IMR-90 (cell line): ENCODE data around the gene ITGB1BP1. TPM values are rescaled to one million over a fixed set of nuclear protein-coding genes. Genes with fewer than 3 reads are reported as not detected.

Experiments used
- ATAC-seq: fragments of 200-7000 bp; cut with Tn5 transposase; 2 replicates; pipeline ENCODE4 v1.9.1; 2020; ENCODE audit warnings: low read depth, mild to moderate bottlenecking, moderate library complexity
- BruUV-seq: library from RNA; stranded (reverse); fragments of 400-500 nt; replicated peaks from 2 replicates; lab custom pipeline; 2021; lab: Mats Ljungman, UMichigan
- CTCF ChIA-PET: fragments of 300-600 bp; formaldehyde crosslinking; extraction: SDS; loops from one replicate; lab custom pipeline; 2021; ENCODE audit warnings: antibody characterized with exemption; lab: Yijun Ruan, JAX
- POLR2A ChIA-PET: fragments of 300-600 bp; sonication (Branson Sonifier 250); formaldehyde crosslinking; loops from one replicate; lab custom pipeline; 2022; ENCODE audit warnings: antibody characterized with exemption; ENCODE audit not compliant: unreplicated experiment; lab: Charles Lee
- DNase-seq: peaks from one replicate; pipeline ENCODE4 v3.0.0; 2013
- H2AFZ ChIP-seq: replicated peaks from 2 replicates; pipeline ENCODE3; 2013; ENCODE audit warnings: low read length, mild to moderate bottlenecking; ENCODE audit not compliant: poor library complexity
- H2AK5ac ChIP-seq: 2 replicates; pipeline ENCODE4 v1.6.1; 2013; ENCODE audit warnings: low read depth, low read length, inconsistent platforms
- H2AK9ac ChIP-seq: replicated peaks from 2 replicates; pipeline ENCODE3; 2013; ENCODE audit warnings: mild to moderate bottlenecking, low read depth, low read length, moderate library complexity; ENCODE audit not compliant: poor library complexity
- H2BK120ac ChIP-seq: 2 replicates; pipeline ENCODE4 v1.6.1; 2013; ENCODE audit warnings: low read depth, low read length, inconsistent platforms
- H2BK15ac ChIP-seq: 3 replicates; pipeline ENCODE4 v1.6.1; 2013; ENCODE audit warnings: low read depth, low read length, inconsistent platforms
- H2BK20ac ChIP-seq: 2 replicates; pipeline ENCODE4 v1.6.1; 2013; ENCODE audit warnings: low read depth, mild to moderate bottlenecking, inconsistent platforms, low read length, moderate library complexity
- H2BK5ac ChIP-seq: 2 replicates; pipeline ENCODE4 v1.6.1; 2013; ENCODE audit warnings: mild to moderate bottlenecking, low read depth, low read length, inconsistent platforms; ENCODE audit not compliant: poor library complexity, severe bottlenecking
- H3K14ac ChIP-seq: replicated peaks from 2 replicates; pipeline ENCODE4 v1.6.1; 2013; ENCODE audit warnings: low read depth, low read length, inconsistent platforms
- H3K18ac ChIP-seq: 2 replicates; pipeline ENCODE4 v1.6.1; 2013; ENCODE audit warnings: low read depth, low read length, control low read depth
- H3K23ac ChIP-seq: 2 replicates; pipeline ENCODE4 v1.6.1; 2013; ENCODE audit warnings: low read depth, low read length, inconsistent platforms
- H3K27ac ChIP-seq: 2 replicates; pipeline ENCODE4 v1.5.1; 2013; ENCODE audit warnings: mild to moderate bottlenecking, control low read depth, low read length; ENCODE audit not compliant: insufficient read depth
- H3K27me3 ChIP-seq: 2 replicates; pipeline ENCODE4 v1.6.1; 2013; ENCODE audit warnings: low read length; ENCODE audit not compliant: control insufficient read depth, insufficient read depth
- H3K36me3 ChIP-seq: 2 replicates; pipeline ENCODE4 v1.6.1; 2013; ENCODE audit warnings: low read length, mixed read lengths; ENCODE audit not compliant: control insufficient read depth, insufficient read depth
- H3K4ac ChIP-seq: 2 replicates; pipeline ENCODE4 v1.6.1; 2013; ENCODE audit warnings: low read depth, low read length, inconsistent platforms
- H3K4me1 ChIP-seq: 2 replicates; pipeline ENCODE4 v1.6.1; 2013; ENCODE audit warnings: low read length, mixed read lengths; ENCODE audit not compliant: control insufficient read depth, insufficient read depth
- H3K4me2 ChIP-seq: 2 replicates; pipeline ENCODE4 v1.6.1; 2013; ENCODE audit warnings: low read depth, mild to moderate bottlenecking, control low read depth, low read length, moderate library complexity
- H3K4me3 ChIP-seq: 2 replicates; pipeline ENCODE4 v1.5.1; 2013; ENCODE audit warnings: low read depth, mild to moderate bottlenecking, control low read depth, low read length, moderate library complexity; ENCODE audit not compliant: insufficient read depth
- H3K56ac ChIP-seq: 2 replicates; pipeline ENCODE4 v1.6.1; 2013; ENCODE audit warnings: low read length, inconsistent platforms; ENCODE audit not compliant: insufficient read depth; ENCODE audit errors: extremely low read depth
- H3K79me1 ChIP-seq, 2 experiments: 2 replicates each; pipeline ENCODE4 v1.6.1; 2013; ENCODE audit warnings: low read length in 2 of 2, inconsistent platforms in 1 of 2, low read depth in 1 of 2
- H3K9ac ChIP-seq: 2 replicates; pipeline ENCODE4 v1.6.1; 2013; ENCODE audit warnings: low read depth, low read length, control low read depth
- H3K9me1 ChIP-seq: 2 replicates; pipeline ENCODE4 v1.6.1; 2013; ENCODE audit warnings: low read length, inconsistent platforms; ENCODE audit not compliant: insufficient read depth
- H3K9me3 ChIP-seq: 2 replicates; pipeline ENCODE4 v1.6.1; 2013; ENCODE audit warnings: low read length; ENCODE audit not compliant: control insufficient read depth, insufficient read depth
- H4K20me1 ChIP-seq: 2 replicates; pipeline ENCODE4 v1.6.1; 2013; ENCODE audit warnings: low read length, inconsistent platforms; ENCODE audit not compliant: insufficient read depth
- H4K5ac ChIP-seq: 2 replicates; pipeline ENCODE4 v1.6.1; 2013; ENCODE audit warnings: mild to moderate bottlenecking, low read depth, low read length, control low read depth
- H4K8ac ChIP-seq, 2 experiments: 2 replicates each; pipeline ENCODE4 v1.6.1; 2013; ENCODE audit warnings: low read depth in 2 of 2, low read length in 2 of 2, control low read depth in 1 of 2, inconsistent platforms in 1 of 2
- H4K91ac ChIP-seq: 2 replicates; pipeline ENCODE4 v1.6.1; 2013; ENCODE audit warnings: low read depth, low read length, inconsistent platforms; ENCODE audit not compliant: insufficient read depth
- BHLHE40 ChIP-seq: fragments of 150-350 bp; IDR thresholded peaks from 2 replicates; pipeline ENCODE4 v1.6.1; 2016; ENCODE audit warnings: mild to moderate bottlenecking, low read depth, low read length
- CEBPB ChIP-seq: IDR thresholded peaks from 2 replicates; pipeline ENCODE4 v1.6.1; 2012; ENCODE audit warnings: low read depth, low read length, improper control_type of control experiment
- CHD1 ChIP-seq: IDR thresholded peaks from 2 replicates; pipeline ENCODE4 v1.6.1; 2012; ENCODE audit warnings: low read depth, low read length, improper control_type of control experiment
- FOS ChIP-seq: fragments of 150-350 bp; IDR thresholded peaks from 2 replicates; pipeline ENCODE4 v1.6.1; 2016; ENCODE audit warnings: low read depth, low read length
- MAFK ChIP-seq: IDR thresholded peaks from 2 replicates; pipeline ENCODE4 v1.6.1; 2012; ENCODE audit warnings: low read depth, low read length, improper control_type of control experiment
- MAZ ChIP-seq: IDR thresholded peaks from 2 replicates; pipeline ENCODE4 v1.6.1; 2012; ENCODE audit warnings: low read depth, mild to moderate bottlenecking, low read length, improper control_type of control experiment, moderate library complexity, borderline replicate concordance
- MXI1 ChIP-seq: IDR thresholded peaks from 2 replicates; pipeline ENCODE4 v1.6.1; 2012; ENCODE audit warnings: low read depth, mild to moderate bottlenecking, low read length, moderate library complexity, borderline replicate concordance
- NFE2L2 ChIP-seq: fragments of 150-350 bp; IDR thresholded peaks from 2 replicates; pipeline ENCODE4 v1.6.1; 2016; ENCODE audit warnings: low read depth, mild to moderate bottlenecking, low read length
- POLR2A ChIP-seq: IDR thresholded peaks from 2 replicates; pipeline ENCODE4 v1.6.1; 2012; ENCODE audit warnings: mild to moderate bottlenecking, low read depth, low read length
- RAD21 ChIP-seq: IDR thresholded peaks from 2 replicates; pipeline ENCODE4 v1.6.1; 2012; ENCODE audit warnings: low read length, improper control_type of control experiment
- RCOR1 ChIP-seq: IDR thresholded peaks from 2 replicates; pipeline ENCODE4 v1.6.1; 2012; ENCODE audit warnings: mild to moderate bottlenecking, low read length, improper control_type of control experiment; ENCODE audit not compliant: insufficient replicate concordance
- RFX5 ChIP-seq: IDR thresholded peaks from 2 replicates; pipeline ENCODE4 v1.8.0; 2012; ENCODE audit warnings: low read depth, mild to moderate bottlenecking, low read length, moderate library complexity
- SMC3 ChIP-seq: fragments of 150-350 bp; IDR thresholded peaks from 2 replicates; pipeline ENCODE4 v1.6.1; 2016; ENCODE audit warnings: low read depth, mild to moderate bottlenecking, antibody characterized with exemption, low read length, moderate library complexity
- WGBS, 2 experiments: methylation state at CpG; one replicate each; pipeline versions ENCODE4 v1.1.5 to v1.1.7; 2013; ENCODE audit warnings: missing lambda C conversion rate in 2 of 2; ENCODE audit not compliant: insufficient read length in 1 of 2; ENCODE audit errors: extremely low coverage in 2 of 2; 5-methylcytosine and 5-hydroxymethylcytosine counted together
- dilution Hi-C: fragments of 300-500 bp; cut with HindIII; formaldehyde crosslinking; loops from one replicate; pipeline ENCODE4 v1.14.3; 2018; ENCODE audit warnings: low sequenced_read_pairs; ENCODE audit not compliant: unreplicated experiment
- in situ Hi-C: fragments of 300-500 bp; cut with MboI; formaldehyde crosslinking; loops from 3 replicates; pipeline ENCODE4 v1.14.3; 2019; ENCODE audit warnings: low sequenced_read_pairs, inconsistent platforms, mixed read lengths
- intact Hi-C: fragments of 100-400 bp; cut with micrococcal nuclease; formaldehyde crosslinking; loops from 2 replicates; pipeline ENCODE4 v1.10.0; 2022
- polyA plus RNA-seq, 3 experiments: library from polyadenylated mRNA; depleted of rRNA; stranded (reverse); fragments of >200 nt; gene quantifications; 2 replicates each; pipeline ENCODE4 v1.2.3, GENCODE V29; 2012; ENCODE audit warnings: low replicate concordance in 1 of 3
- total RNA-seq: library from RNA; depleted of rRNA; stranded (reverse); fragments of >200 nt; gene quantifications from 2 replicates; pipeline ENCODE4 v1.2.3, GENCODE V29; 2012
- TF ChIP-seq, protein P1 (sequence below): fragments of 150-350 bp; IDR thresholded peaks from 2 replicates; pipeline ENCODE4 v1.6.1; 2016; ENCODE audit warnings: low read depth, mild to moderate bottlenecking, low read length, moderate library complexity, borderline replicate concordance
- TF ChIP-seq, protein P2 (sequence below): fragments of 150-350 bp; IDR thresholded peaks from 2 replicates; pipeline ENCODE4 v1.6.1; 2017; ENCODE audit warnings: mild to moderate bottlenecking, antibody characterized with exemption, low read length, low read depth
- TF ChIP-seq, protein P3 (sequence below): conservative IDR thresholded peaks from 2 replicates; pipeline ENCODE4 v1.5.1; 2012; ENCODE audit warnings: mild to moderate bottlenecking, low read depth, low read length, improper control_type of control experiment

ITGB1BP1 gene
- total and polyA plus RNA-seq, 2 of the 4 experiments (the other 2 are of a cell fraction): 48.6 to 88.1 TPM

DNA sequence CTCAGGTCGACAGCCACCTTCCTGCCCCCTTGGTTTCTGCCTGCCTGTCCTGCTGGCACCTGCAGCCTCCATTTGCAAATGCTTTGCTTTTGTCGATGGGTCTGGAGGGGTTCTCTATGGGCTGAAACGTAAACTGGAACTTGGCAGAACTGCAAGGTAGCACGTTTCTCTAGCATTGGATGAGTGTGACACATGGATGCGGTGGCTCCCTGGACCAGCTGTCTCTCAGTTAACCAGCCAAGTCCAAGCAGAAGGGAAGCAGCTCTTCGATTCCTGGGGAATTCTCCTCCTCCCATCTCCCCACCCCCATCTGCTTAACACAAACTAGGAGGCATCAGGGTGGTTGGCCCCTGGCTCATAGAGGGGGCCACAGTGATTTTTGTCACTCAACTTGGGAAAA lies 57.3 kb downstream of the ITGB1BP1 start:
- H2AK9ac ChIP-seq: no peak overlapping the region
- peaks cover 20% of the 10 kb centered on the region for H3K9me1 ChIP-seq
- dilution Hi-C loops (no loop called here), in situ Hi-C loops (no loop called here), intact Hi-C loops (no loop called here)
- no peak overlapping the region for H3K23ac ChIP-seq
- ChIA-PET POLR2A (no interaction called here), CTCF (no interaction called here)
- H3K4me2 ChIP-seq: no peak overlapping the region
- WGBS, 2 experiments: 88% methylated on average over 3 of the region's 6 CpGs; no CpG with 5 or more reads in 1 of the 2 experiments
- no peak overlapping the region for H2BK15ac ChIP-seq
- ATAC-seq: no peak
- H2BK20ac ChIP-seq: no peak overlapping the region
- H2AK5ac ChIP-seq: no peak overlapping the region
- peaks cover 12 to 46% of the 10 kb centered on the region in 2 experiments; a peak in 3 of 4 replicates for H3K79me1 ChIP-seq
- no peak overlapping the region for H2BK5ac ChIP-seq
- no peak overlapping the region for H3K14ac ChIP-seq
- no peak overlapping the region for H4K91ac ChIP-seq
- no peak overlapping the region for H3K9ac ChIP-seq
- DNase-seq: no peak
- H2BK120ac ChIP-seq: no peak overlapping the region
- H4K5ac ChIP-seq: no peak overlapping the region
- H2AFZ ChIP-seq: peak overlapping the region; percentile 6
- no peak overlapping the region for H3K4ac ChIP-seq
- H3K4me1 ChIP-seq: peaks cover 10% of the 10 kb centered on the region
- no peaks in the 10 kb centered on the region for H3K27me3 ChIP-seq
- TF ChIP-seq RFX5 (no peak), FOS (no peak), CHD1 (no peak), MXI1 (no peak), BHLHE40 (no peak), MAFK (no peak), RCOR1 (no peak), SMC3 (no peak), POLR2A (no peak), CEBPB (no peak), RAD21 (no peak), NFE2L2 (no peak), MAZ (no peak)
- TF ChIP-seq, protein P1, sequence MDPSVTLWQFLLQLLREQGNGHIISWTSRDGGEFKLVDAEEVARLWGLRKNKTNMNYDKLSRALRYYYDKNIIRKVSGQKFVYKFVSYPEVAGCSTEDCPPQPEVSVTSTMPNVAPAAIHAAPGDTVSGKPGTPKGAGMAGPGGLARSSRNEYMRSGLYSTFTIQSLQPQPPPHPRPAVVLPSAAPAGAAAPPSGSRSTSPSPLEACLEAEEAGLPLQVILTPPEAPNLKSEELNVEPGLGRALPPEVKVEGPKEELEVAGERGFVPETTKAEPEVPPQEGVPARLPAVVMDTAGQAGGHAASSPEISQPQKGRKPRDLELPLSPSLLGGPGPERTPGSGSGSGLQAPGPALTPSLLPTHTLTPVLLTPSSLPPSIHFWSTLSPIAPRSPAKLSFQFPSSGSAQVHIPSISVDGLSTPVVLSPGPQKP: no peak
- TF ChIP-seq, protein P2, sequence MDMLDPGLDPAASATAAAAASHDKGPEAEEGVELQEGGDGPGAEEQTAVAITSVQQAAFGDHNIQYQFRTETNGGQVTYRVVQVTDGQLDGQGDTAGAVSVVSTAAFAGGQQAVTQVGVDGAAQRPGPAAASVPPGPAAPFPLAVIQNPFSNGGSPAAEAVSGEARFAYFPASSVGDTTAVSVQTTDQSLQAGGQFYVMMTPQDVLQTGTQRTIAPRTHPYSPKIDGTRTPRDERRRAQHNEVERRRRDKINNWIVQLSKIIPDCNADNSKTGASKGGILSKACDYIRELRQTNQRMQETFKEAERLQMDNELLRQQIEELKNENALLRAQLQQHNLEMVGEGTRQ: no peak
- TF ChIP-seq, protein P3, sequence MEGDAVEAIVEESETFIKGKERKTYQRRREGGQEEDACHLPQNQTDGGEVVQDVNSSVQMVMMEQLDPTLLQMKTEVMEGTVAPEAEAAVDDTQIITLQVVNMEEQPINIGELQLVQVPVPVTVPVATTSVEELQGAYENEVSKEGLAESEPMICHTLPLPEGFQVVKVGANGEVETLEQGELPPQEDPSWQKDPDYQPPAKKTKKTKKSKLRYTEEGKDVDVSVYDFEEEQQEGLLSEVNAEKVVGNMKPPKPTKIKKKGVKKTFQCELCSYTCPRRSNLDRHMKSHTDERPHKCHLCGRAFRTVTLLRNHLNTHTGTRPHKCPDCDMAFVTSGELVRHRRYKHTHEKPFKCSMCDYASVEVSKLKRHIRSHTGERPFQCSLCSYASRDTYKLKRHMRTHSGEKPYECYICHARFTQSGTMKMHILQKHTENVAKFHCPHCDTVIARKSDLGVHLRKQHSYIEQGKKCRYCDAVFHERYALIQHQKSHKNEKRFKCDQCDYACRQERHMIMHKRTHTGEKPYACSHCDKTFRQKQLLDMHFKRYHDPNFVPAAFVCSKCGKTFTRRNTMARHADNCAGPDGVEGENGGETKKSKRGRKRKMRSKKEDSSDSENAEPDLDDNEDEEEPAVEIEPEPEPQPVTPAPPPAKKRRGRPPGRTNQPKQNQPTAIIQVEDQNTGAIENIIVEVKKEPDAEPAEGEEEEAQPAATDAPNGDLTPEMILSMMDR: no peak
- no peak overlapping the region for H3K56ac ChIP-seq
- H3K27ac ChIP-seq: no peak overlapping the region
- no peak overlapping the region for H3K18ac ChIP-seq
- no peak overlapping the region for H3K4me3 ChIP-seq
- H3K9me3 ChIP-seq: no peaks in the 10 kb centered on the region
- H3K36me3 ChIP-seq: peaks cover 42% of the 10 kb centered on the region
- no TSS peak for BruUV-seq
- no peaks in the 10 kb centered on the region for H4K20me1 ChIP-seq
- no peak overlapping the region for H4K8ac ChIP-seq
